Neural progenitor cell (in vitro differentiated cells): ENCODE results near the gene ZGPAT. TPM values are rescaled to one million over a fixed set of nuclear protein-coding genes. Genes with fewer than 3 reads are reported as not detected.

Experiments used
- DNase-seq: peaks from one replicate; pipeline ENCODE4 v3.0.0-alpha.2; 2016; ENCODE audit warnings: low spot score
- H2AFZ ChIP-seq: fragments of 200-600 bp; sonication (generic); replicated peaks from 2 replicates; pipeline ENCODE4 v1.6.1; 2016; ENCODE audit warnings: antibody characterized with exemption
- H3F3A ChIP-seq: fragments of 200-600 bp; sonication (generic); 2 replicates; pipeline ENCODE4 v1.6.1; 2016; ENCODE audit warnings: antibody characterized with exemption, low read depth
- H3K27ac ChIP-seq: fragments of 200-600 bp; sonication (generic); 2 replicates; pipeline ENCODE4 v1.5.1; 2016; ENCODE audit warnings: mild to moderate bottlenecking
- H3K27me3 ChIP-seq: fragments of 200-600 bp; sonication (generic); 2 replicates; pipeline ENCODE4 v1.6.1; 2016; ENCODE audit warnings: mild to moderate bottlenecking, moderate library complexity
- H3K36me3 ChIP-seq: fragments of 200-600 bp; sonication (generic); 2 replicates; pipeline ENCODE4 v1.5.1; 2016
- H3K4me1 ChIP-seq: fragments of 200-600 bp; sonication (generic); 2 replicates; pipeline ENCODE4 v1.6.1; 2016; ENCODE audit warnings: mixed run types
- H3K4me2 ChIP-seq: fragments of 200-600 bp; sonication (generic); 2 replicates; pipeline ENCODE4 v1.6.1; 2016
- H3K4me3 ChIP-seq: fragments of 200-600 bp; sonication (generic); 2 replicates; pipeline ENCODE4 v1.5.1; 2016
- H3K79me2 ChIP-seq: fragments of 200-600 bp; sonication (generic); 2 replicates; pipeline ENCODE4 v1.6.1; 2016; ENCODE audit warnings: low read depth
- H3K9ac ChIP-seq: fragments of 200-600 bp; sonication (generic); 2 replicates; pipeline ENCODE4 v1.6.1; 2016
- H3K9me3 ChIP-seq: fragments of 200-600 bp; sonication (generic); 2 replicates; pipeline ENCODE4 v1.5.1; 2016; ENCODE audit warnings: low read depth
- H4K20me1 ChIP-seq: fragments of 200-600 bp; sonication (generic); 2 replicates; pipeline ENCODE4 v1.6.1; 2016; ENCODE audit warnings: low read depth
- H3K27ac Mint-ChIP-seq: 3 replicates; pipeline ENCODE4 v1.8.0; 2021; ENCODE audit warnings: mixed read lengths
- H3K27me3 Mint-ChIP-seq: 2 replicates; pipeline ENCODE4 v1.8.0; 2022; ENCODE audit warnings: low read depth, mild to moderate bottlenecking, inconsistent platforms, moderate library complexity, mixed read lengths; ENCODE audit not compliant: insufficient read depth
- H3K36me3 Mint-ChIP-seq: 3 replicates; pipeline ENCODE4 v1.8.0; 2021; ENCODE audit warnings: mixed read lengths
- H3K4me1 Mint-ChIP-seq: 3 replicates; pipeline ENCODE4 v1.8.0; 2021; ENCODE audit warnings: mixed read lengths
- H3K4me3 Mint-ChIP-seq: 3 replicates; pipeline ENCODE4 v1.8.0; 2021; ENCODE audit warnings: mild to moderate bottlenecking, moderate library complexity, mixed read lengths
- H3K9me3 Mint-ChIP-seq: 3 replicates; pipeline ENCODE4 v1.8.0; 2020; ENCODE audit warnings: mixed read lengths
- CTCF ChIP-seq: fragments of 200-600 bp; sonication (generic); IDR thresholded peaks from 2 replicates; pipeline ENCODE4 v1.5.1; 2017; ENCODE audit warnings: antibody characterized with exemption, mild to moderate bottlenecking
- EZH2 ChIP-seq: fragments of 200-600 bp; sonication (generic); IDR thresholded peaks from 2 replicates; pipeline ENCODE4 v1.6.1; 2017; ENCODE audit warnings: antibody characterized with exemption, mild to moderate bottlenecking, moderate library complexity
- EZH2phosphoT487 ChIP-seq: fragments of 200-600 bp; sonication (generic); IDR thresholded peaks from 2 replicates; pipeline ENCODE4 v1.6.1; 2017; ENCODE audit warnings: antibody characterized with exemption
- total RNA-seq: library from RNA; depleted of rRNA; stranded (reverse); fragments of >200 nt; gene quantifications from 2 replicates; pipeline ENCODE4 v1.2.3, GENCODE V29; 2015; ENCODE audit warnings: low replicate concordance

ZGPAT gene
- total RNA-seq, 1 donor from 2014 or later, result 8.2 TPM

DNA sequence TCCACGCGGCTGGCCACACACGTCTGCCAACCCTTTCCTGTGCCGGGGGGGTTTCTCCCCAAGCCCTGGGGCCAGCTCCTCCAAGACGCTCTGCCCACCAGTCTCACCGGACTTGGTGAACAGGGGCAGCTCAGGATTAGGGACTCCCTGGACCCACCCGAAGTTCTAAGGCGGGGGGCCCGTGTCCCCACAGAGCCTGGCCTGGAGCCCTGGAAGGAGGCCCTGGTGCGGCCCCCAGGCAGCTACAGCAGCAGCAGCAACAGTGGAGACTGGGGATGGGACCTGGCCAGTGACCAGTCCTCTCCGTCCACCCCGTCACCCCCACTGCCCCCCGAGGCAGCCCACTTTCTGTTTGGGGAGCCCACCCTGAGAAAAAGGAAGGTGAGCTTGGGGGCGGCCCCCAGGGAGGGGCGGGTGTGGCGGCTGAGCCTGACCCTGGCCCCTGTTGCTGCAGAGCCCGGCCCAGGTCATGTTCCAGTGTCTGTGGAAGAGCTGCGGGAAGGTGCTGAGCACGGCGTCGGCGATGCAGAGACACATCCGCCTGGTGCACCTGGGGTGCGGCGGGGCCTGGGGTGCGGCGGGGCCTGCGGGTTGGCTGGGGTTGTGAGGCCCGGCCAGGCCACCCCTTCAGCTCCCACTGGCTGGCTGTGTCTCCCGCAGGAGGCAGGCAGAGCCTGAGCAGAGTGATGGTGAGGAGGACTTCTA, 34.0 kb downstream of the ZGPAT start:
- Mint-ChIP-seq H3K9me3 (no peaks in the 10 kb centered on the region), H3K27me3 (peaks cover 6% of the 10 kb centered on the region), H3K36me3 (peaks cover 4% of the 10 kb centered on the region), H3K4me1 (peaks cover 2% of the 10 kb centered on the region), H3K4me3 (peak overlapping the region; percentile 84), H3K27ac (no peak overlapping the region)
- TF ChIP-seq EZH2phosphoT487, result no peak
- no peak for TF ChIP-seq EZH2
- TF ChIP-seq CTCF, result no peak
- H3K9me3 ChIP-seq, result no peaks in the 10 kb centered on the region
- peaks cover 31% of the 10 kb centered on the region for H3K4me1 ChIP-seq
- H2AFZ ChIP-seq, result no peak overlapping the region
- peaks cover 45% of the 10 kb centered on the region for H3F3A ChIP-seq
- H3K79me2 ChIP-seq, result peaks cover 8% of the 10 kb centered on the region
- peak overlapping the region; percentile 91 for H3K4me2 ChIP-seq
- H3K27me3 ChIP-seq, result peaks cover 18% of the 10 kb centered on the region
- no peak for DNase-seq
- H3K9ac ChIP-seq, result no peak overlapping the region
- H3K4me3 ChIP-seq, result peak overlapping the region; percentile 90
- no peaks in the 10 kb centered on the region for H3K36me3 ChIP-seq
- H4K20me1 ChIP-seq, result peaks cover 38% of the 10 kb centered on the region
- no peak overlapping the region for H3K27ac ChIP-seq

DNA sequence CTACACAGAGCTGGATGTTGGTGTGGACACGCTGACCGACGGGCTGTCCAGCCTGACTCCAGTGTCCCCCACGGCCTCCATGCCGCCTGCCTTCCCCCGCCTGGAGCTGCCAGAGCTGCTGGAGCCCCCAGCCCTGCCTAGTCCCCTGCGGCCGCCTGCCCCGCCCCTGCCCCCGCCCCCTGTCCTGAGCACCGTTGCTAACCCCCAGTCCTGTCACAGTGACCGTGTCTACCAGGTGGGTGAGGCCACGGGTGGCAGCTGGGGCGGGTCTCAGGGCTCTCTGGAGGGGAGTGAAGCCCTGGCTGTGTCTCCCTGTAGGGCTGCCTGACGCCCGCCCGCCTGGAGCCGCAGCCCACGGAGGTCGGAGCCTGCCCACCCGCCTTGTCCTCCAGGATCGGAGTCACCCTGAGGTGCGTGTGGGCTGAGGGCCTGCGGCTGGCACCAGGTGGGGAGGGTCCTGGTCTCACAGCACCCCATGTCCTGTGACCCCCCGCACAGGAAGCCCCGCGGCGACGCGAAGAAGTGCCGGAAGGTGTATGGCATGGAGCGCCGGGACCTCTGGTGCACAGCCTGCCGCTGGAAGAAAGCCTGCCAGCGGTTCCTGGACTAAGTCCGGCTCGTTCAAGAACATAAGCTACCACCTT, 34.7 kb downstream of the ZGPAT start:
- Histone ChIP-seq H3K36me3 (no peaks in the 10 kb centered on the region), H3K4me1 (peaks cover 24% of the 10 kb centered on the region), H3F3A (peaks cover 43% of the 10 kb centered on the region), H3K79me2 (peaks cover 8% of the 10 kb centered on the region), H3K27ac (no peak overlapping the region), H2AFZ (no peak overlapping the region), H3K4me2 (no peak overlapping the region), H3K27me3 (peaks cover 11% of the 10 kb centered on the region), H3K9me3 (no peaks in the 10 kb centered on the region), H4K20me1 (peaks cover 32% of the 10 kb centered on the region), H3K4me3 (no peak overlapping the region), H3K9ac (no peak overlapping the region)
- Mint-ChIP-seq H3K4me1 (peaks cover 2% of the 10 kb centered on the region), H3K4me3 (no peak overlapping the region), H3K27me3 (peaks cover 6% of the 10 kb centered on the region), H3K27ac (no peak overlapping the region), H3K36me3 (peaks cover 4% of the 10 kb centered on the region), H3K9me3 (no peaks in the 10 kb centered on the region)
- no peak for DNase-seq
- no peak for TF ChIP-seq CTCF
- TF ChIP-seq EZH2phosphoT487, result no peak
- no peak for TF ChIP-seq EZH2

DNA sequence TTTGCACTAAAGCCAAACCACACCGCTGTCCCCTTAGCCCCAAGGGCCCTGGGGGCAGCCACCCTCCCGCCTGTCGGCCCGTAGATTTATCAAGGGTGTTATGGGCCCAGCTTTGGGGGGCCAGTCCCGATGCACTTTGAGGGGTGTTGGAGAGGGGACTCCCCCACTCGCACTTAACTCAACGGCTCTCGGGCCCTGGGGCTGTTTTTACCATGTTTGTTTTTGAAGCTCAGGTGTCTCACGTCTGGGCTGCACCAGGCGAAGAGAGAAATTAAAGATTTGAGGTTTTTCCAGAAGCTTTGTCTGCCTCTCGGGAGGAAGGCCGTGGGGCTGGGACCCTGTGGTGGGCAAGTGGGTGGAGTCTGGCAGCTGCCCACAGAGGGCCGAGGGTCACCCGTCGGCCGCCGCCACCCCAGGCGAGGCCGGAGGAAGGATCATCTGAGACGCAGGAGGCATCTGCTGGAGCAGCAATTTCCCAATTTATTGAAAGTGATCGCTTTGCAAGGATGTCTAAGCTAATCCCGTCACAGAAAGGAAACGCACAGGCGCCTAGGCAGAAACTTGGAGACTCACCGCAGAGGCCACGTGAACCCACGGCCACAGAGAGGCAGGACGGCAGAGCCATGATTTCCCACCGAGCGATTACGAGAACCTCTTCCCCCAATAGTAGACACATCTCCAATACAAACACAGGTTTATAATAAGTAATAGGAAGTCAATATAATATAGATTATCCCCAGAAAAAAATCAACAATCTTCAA, 35.6 kb downstream of the ZGPAT start:
- Histone ChIP-seq H4K20me1 (peaks cover 23% of the 10 kb centered on the region), H3K4me1 (peaks cover 15% of the 10 kb centered on the region), H3K36me3 (no peaks in the 10 kb centered on the region), H3K9ac (no peak overlapping the region), H3K27me3 (peaks cover 2% of the 10 kb centered on the region), H2AFZ (no peak overlapping the region), H3K9me3 (no peaks in the 10 kb centered on the region), H3K79me2 (peaks cover 8% of the 10 kb centered on the region), H3K4me3 (no peak overlapping the region), H3K4me2 (no peak overlapping the region), H3F3A (peaks cover 36% of the 10 kb centered on the region), H3K27ac (no peak overlapping the region)
- Mint-ChIP-seq H3K4me1 (peaks cover 2% of the 10 kb centered on the region), H3K27me3 (peaks cover 6% of the 10 kb centered on the region), H3K4me3 (peak overlapping the region; percentile 50), H3K36me3 (peaks cover 4% of the 10 kb centered on the region), H3K27ac (peak overlapping the region; percentile 39), H3K9me3 (no peaks in the 10 kb centered on the region)
- DNase-seq, result no peak
- TF ChIP-seq EZH2 (no peak), CTCF (no peak), EZH2phosphoT487 (no peak)
